ENCODE measurements around the gene OGN. TPM values are rescaled to one million over a fixed set of nuclear protein-coding genes. Genes with fewer than 3 reads are reported as not detected.

Gene OGN
- total and polyA plus RNA-seq, 2 of the 4 experiments (the other 2 are of a cell fraction), result under 0.01 to 0.10 TPM

GRCh38 chr9:92438900-92439526 is 34.6 kb upstream of the OGN start:
- Histone ChIP-seq H3K27me3 (ENCODE audit: control insufficient read depth, insufficient read depth, low read length) (no peaks in the 10 kb centered on the region), H2BK120ac (ENCODE audit: low read depth, low read length) (no peak overlapping the region), H3K27ac (ENCODE audit: insufficient read depth, low read length) (no peak overlapping the region), H4K5ac (ENCODE audit: low read depth, low read length) (no peak overlapping the region), H3K56ac (ENCODE audit: extremely low read depth, insufficient read depth, low read length) (no peak overlapping the region), H3K4ac (ENCODE audit: low read depth, low read length) (no peak overlapping the region), H2AFZ (replicated peaks; ENCODE audit: low read length, poor library complexity) (no peak overlapping the region), H2BK15ac (ENCODE audit: low read depth, low read length) (no peak overlapping the region), H4K91ac (ENCODE audit: insufficient read depth, low read depth, low read length) (no peak overlapping the region), H2BK20ac (ENCODE audit: low read depth, low read length) (no peak overlapping the region), H3K9me3 (ENCODE audit: control insufficient read depth, insufficient read depth, low read length) (no peaks in the 10 kb centered on the region), H4K20me1 (ENCODE audit: insufficient read depth, low read length) (no peaks in the 10 kb centered on the region), H3K18ac (ENCODE audit: low read depth, low read length) (no peak overlapping the region; the same call in 1 of the 2 replicates), H3K36me3 (ENCODE audit: control insufficient read depth, insufficient read depth, low read length) (no peaks in the 10 kb centered on the region), H3K4me3 (ENCODE audit: insufficient read depth, low read depth, low read length) (no peak overlapping the region), H2AK9ac (replicated peaks; ENCODE audit: low read depth, low read length, poor library complexity) (no peak overlapping the region), H3K4me2 (ENCODE audit: low read depth, low read length) (no peak overlapping the region), H3K9ac (ENCODE audit: low read depth, low read length) (no peak overlapping the region; the same call in 1 of the 2 replicates), H3K23ac (ENCODE audit: low read depth, low read length) (no peak overlapping the region), H3K79me1 (ENCODE audit: low read depth in 1 of 2, low read length in 2 of 2) (no peaks in the 10 kb centered on the region), H4K8ac (ENCODE audit: low read depth in 2 of 2, low read length in 2 of 2) (no peak overlapping the region), H3K14ac (replicated peaks; ENCODE audit: low read depth, low read length) (no peak overlapping the region), H3K9me1 (ENCODE audit: insufficient read depth, low read length) (no peaks in the 10 kb centered on the region), H2AK5ac (ENCODE audit: low read depth, low read length) (no peak overlapping the region), H2BK5ac (ENCODE audit: low read depth, low read length, poor library complexity, severe bottlenecking) (no peak overlapping the region), H3K4me1 (ENCODE audit: control insufficient read depth, insufficient read depth, low read length) (peaks cover 2% of the 10 kb centered on the region; the same call in 1 of the 2 replicates)
- peak; percentile 66 for TF ChIP-seq RAD21 (IDR thresholded peaks at IDR 0.05; ENCODE audit: low read length)
- TF ChIP-seq SMC3 (IDR thresholded peaks at IDR 0.05; ENCODE audit: low read depth, low read length), result peak; percentile 55
- TF ChIP-seq CTCF (conservative IDR thresholded peaks at IDR 0.05; ENCODE audit: low read depth, low read length), result peak; percentile 57
- TF ChIP-seq ELK1 (IDR thresholded peaks at IDR 0.05; ENCODE audit: borderline replicate concordance, low read depth, low read length), result no peak
- CTCF ChIA-PET, result interaction anchor here (1.0 to 1.6 kb wide), 4 partner anchors 20 to 352 kb away, joined by 3 to 5 read pairs (median 4); partner anchors contain the start of gene CENPP
- POLR2A ChIA-PET (ENCODE audit: unreplicated experiment), result no interaction called here
- DNase-seq, result peak; percentile 53
- dilution Hi-C loops (cut with HindIII; ENCODE audit: low sequenced_read_pairs, unreplicated experiment) (no loop called here), in situ Hi-C loops (cut with MboI; ENCODE audit: low sequenced_read_pairs) (loop anchor here (5.0 to 10.0 kb wide), 3 partner anchors 107 to 304 kb away; no protein-coding TSS in a partner anchor), intact Hi-C loops (cut with micrococcal nuclease) (loop anchor here (1.0 to 2.0 kb wide), 3 partner anchors 96 to 300 kb away; no protein-coding TSS in a partner anchor)
- no peak for ATAC-seq (ENCODE audit: low read depth)
- BruUV-seq (replicated peaks), result no TSS peak
- 100% methylated on average over 2 of the region's 5 CpGs; no CpG with 5 or more reads in 1 of the 2 experiments for WGBS, 2 experiments (ENCODE audit: extremely low coverage in 2 of 2, insufficient read length in 1 of 2)
